Activated naive CD4-positive, alpha-beta T cell treated with anti-CD3 and anti-CD28 coated beads for 36 hours (primary cell): ENCODE measurements around the gene SIGLEC6. TPM values are rescaled to one million over a fixed set of nuclear protein-coding genes. Genes with fewer than 3 reads are reported as not detected.
A peak's percentile ranks its signal among the peaks of the same experiment; 100 is the strongest.

Experiments used
- CTCF ChIA-PET: fragments of 350-600 bp; sonication (Branson Sonifier 250); formaldehyde crosslinking; loops from one replicate; lab custom pipeline; 2021; ENCODE audit warnings: antibody characterized with exemption; lab: Charles Lee
- DNase-seq: peaks from one replicate; pipeline ENCODE4 v3.0.0-alpha.2; 2020
- H3K27ac Mint-ChIP-seq: one replicate; pipeline ENCODE4 v1.8.0; 2021; ENCODE audit warnings: mild to moderate bottlenecking, mixed read lengths
- H3K27me3 Mint-ChIP-seq: one replicate; pipeline ENCODE4 v1.8.0; 2021; ENCODE audit warnings: low read depth, mixed read lengths
- H3K36me3 Mint-ChIP-seq: one replicate; pipeline ENCODE4 v1.8.0; 2021; ENCODE audit warnings: low read depth, mixed read lengths
- H3K4me1 Mint-ChIP-seq: one replicate; pipeline ENCODE4 v1.8.0; 2021; ENCODE audit warnings: low read depth, mixed read lengths
- H3K4me3 Mint-ChIP-seq: one replicate; pipeline ENCODE4 v1.8.0; 2021; ENCODE audit warnings: mild to moderate bottlenecking, moderate library complexity, mixed read lengths
- H3K9me3 Mint-ChIP-seq: one replicate; pipeline ENCODE4 v1.8.0; 2021; ENCODE audit warnings: mixed read lengths
- intact Hi-C: fragments of 100-400 bp; cut with micrococcal nuclease; formaldehyde crosslinking; loops from one replicate; pipeline ENCODE4 v1.15.1; 2023
- total RNA-seq, 2 experiments: library from RNA; stranded (reverse); gene quantifications; one replicate each; pipeline ENCODE4 v1.2.3, GENCODE V29; 2021

SIGLEC6 gene
- total RNA-seq, 2 experiments from 2014 or later = not detected

GRCh38 chr19:51521781-51522180 is 9.7 kb downstream of the SIGLEC6 start:
- H3K27me3 Mint-ChIP-seq = peaks cover 12% of the 10 kb centered on the region
- H3K36me3 Mint-ChIP-seq = no peaks in the 10 kb centered on the region
- no peaks in the 10 kb centered on the region for H3K4me1 Mint-ChIP-seq
- H3K4me3 Mint-ChIP-seq = no peak overlapping the region
- no peak for DNase-seq
- intact Hi-C loops = no loop called here
- no peaks in the 10 kb centered on the region for H3K9me3 Mint-ChIP-seq
- no peak overlapping the region for H3K27ac Mint-ChIP-seq
- CTCF ChIA-PET = interaction anchor here (0.6 kb wide), 2 partner anchors 139 to 429 kb away, joined by 3 read pairs; no protein-coding TSS in a partner anchor

GRCh38 chr19:51521357-51521756 is 10.1 kb downstream of the SIGLEC6 start:
- Mint-ChIP-seq H3K4me1 (no peaks in the 10 kb centered on the region), H3K9me3 (no peaks in the 10 kb centered on the region), H3K36me3 (no peaks in the 10 kb centered on the region), H3K27me3 (peaks cover 12% of the 10 kb centered on the region), H3K27ac (no peak overlapping the region), H3K4me3 (no peak overlapping the region)
- DNase-seq = no peak
- CTCF ChIA-PET = interaction anchor here (0.6 kb wide), 1 partner anchor 140 kb away, joined by 3 read pairs; no protein-coding TSS in a partner anchor
- intact Hi-C loops = no loop called here

DNA sequence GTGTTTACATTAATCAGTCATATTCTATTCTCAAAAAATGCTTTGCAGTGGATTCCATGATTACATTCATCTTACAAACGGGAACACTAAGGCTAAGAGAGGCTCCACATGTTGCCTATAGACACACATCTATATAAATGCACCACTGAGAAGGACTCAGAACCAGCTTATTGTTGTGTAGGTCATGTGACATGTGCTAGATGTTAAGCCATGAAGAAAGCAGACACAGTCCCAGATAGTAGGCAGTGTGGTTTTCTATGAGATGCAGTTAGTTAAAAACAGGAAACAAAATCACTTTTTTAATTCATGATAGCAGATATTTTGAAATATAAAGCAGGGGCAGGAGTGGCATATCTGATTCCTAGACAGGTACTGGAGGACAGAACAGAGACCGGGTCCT is 10.7 kb downstream of the SIGLEC6 start:
- Mint-ChIP-seq H3K4me1 (no peaks in the 10 kb centered on the region), H3K36me3 (no peaks in the 10 kb centered on the region), H3K27me3 (peaks cover 12% of the 10 kb centered on the region), H3K27ac (no peak overlapping the region), H3K9me3 (no peaks in the 10 kb centered on the region), H3K4me3 (no peak overlapping the region)
- CTCF ChIA-PET = no interaction called here
- intact Hi-C loops = no loop called here
- no peak for DNase-seq

DNA sequence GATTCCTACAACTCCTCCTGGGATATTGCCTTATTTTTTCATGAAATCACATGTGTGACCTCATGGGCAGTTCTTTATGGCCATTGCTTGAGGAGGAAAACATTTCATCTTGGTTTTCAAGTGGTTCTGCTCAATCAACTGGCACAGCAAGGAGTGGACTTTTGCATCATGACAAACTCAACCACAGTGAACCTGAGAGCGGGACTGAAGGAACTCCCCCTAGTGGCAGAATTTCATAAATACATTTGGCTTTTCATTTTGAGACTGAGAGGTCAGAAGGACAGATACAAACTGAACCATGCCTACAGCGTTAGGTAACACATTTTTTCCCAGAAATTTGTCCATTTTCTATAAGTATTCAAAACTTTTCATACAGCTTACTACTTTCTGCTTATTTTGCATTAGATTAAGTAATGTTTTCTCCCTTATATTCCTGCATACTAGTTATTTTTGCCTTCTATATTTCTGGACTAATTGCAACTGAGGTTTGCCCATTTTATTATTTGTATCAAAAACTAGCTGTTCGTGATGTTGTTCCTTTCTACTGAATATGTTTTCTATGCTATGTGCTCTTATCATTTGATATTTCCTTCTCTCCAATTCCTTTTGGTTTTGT is 16.5 kb downstream of the SIGLEC6 start:
- Mint-ChIP-seq H3K9me3 (no peaks in the 10 kb centered on the region), H3K27me3 (peaks cover 15% of the 10 kb centered on the region), H3K4me1 (no peaks in the 10 kb centered on the region), H3K27ac (no peak overlapping the region), H3K36me3 (no peaks in the 10 kb centered on the region), H3K4me3 (no peak overlapping the region)
- CTCF ChIA-PET = interaction anchor here (0.5 to 4.6 kb wide), 23 partner anchors 8 to 1489 kb away, joined by 3 to 57 read pairs (median 4); no protein-coding TSS in a partner anchor
- peak; percentile 31 for DNase-seq
- intact Hi-C loops = loop anchor here (1.0 to 10.0 kb wide), 4 partner anchors 42 to 178 kb away; partner anchors contain the start of gene C19orf84

- CTCF ChIA-PET = interaction anchor here (0.5 to 4.6 kb wide), 16 partner anchors 7 to 216 kb away, joined by 3 to 57 read pairs (median 3); no protein-coding TSS in a partner anchor
- H3K36me3 Mint-ChIP-seq = no peaks in the 10 kb centered on the region
- H3K27ac Mint-ChIP-seq = no peak overlapping the region
- DNase-seq = no peak
- no peaks in the 10 kb centered on the region for H3K9me3 Mint-ChIP-seq
- H3K4me1 Mint-ChIP-seq = no peaks in the 10 kb centered on the region
- no peak overlapping the region for H3K4me3 Mint-ChIP-seq
- H3K27me3 Mint-ChIP-seq = peaks cover 14% of the 10 kb centered on the region
- intact Hi-C loops = loop anchor here (10.0 kb wide), 1 partner anchor 119 kb away; the partner anchor contains the start of gene C19orf84
These were observed 17.5 kb downstream of the SIGLEC6 start for GRCh38 chr19:51513968-51514367.

- peak; percentile 27 for DNase-seq
- H3K27ac Mint-ChIP-seq = no peak overlapping the region
- no peaks in the 10 kb centered on the region for H3K9me3 Mint-ChIP-seq
- H3K4me3 Mint-ChIP-seq = no peak overlapping the region
- H3K27me3 Mint-ChIP-seq = peaks cover 12% of the 10 kb centered on the region
- intact Hi-C loops = loop anchor here (10.0 kb wide), 1 partner anchor 117 kb away; the partner anchor contains the start of gene C19orf84
- no peaks in the 10 kb centered on the region for H3K4me1 Mint-ChIP-seq
- CTCF ChIA-PET = interaction anchor here (1.2 kb wide), 1 partner anchor 38 kb away, joined by 4 read pairs; no protein-coding TSS in a partner anchor
- H3K36me3 Mint-ChIP-seq = no peaks in the 10 kb centered on the region
These were observed 20.1 kb downstream of the SIGLEC6 start for GRCh38 chr19:51511353-51511752.

- no peak for DNase-seq
- Mint-ChIP-seq H3K9me3 (no peaks in the 10 kb centered on the region), H3K4me1 (no peaks in the 10 kb centered on the region), H3K27ac (no peak overlapping the region), H3K27me3 (peaks cover 12% of the 10 kb centered on the region), H3K4me3 (no peak overlapping the region), H3K36me3 (no peaks in the 10 kb centered on the region)
- CTCF ChIA-PET = interaction anchor here (0.6 to 0.9 kb wide), 3 partner anchors 29 to 1680 kb away, joined by 3 read pairs; no protein-coding TSS in a partner anchor
- intact Hi-C loops = loop anchor here (10.0 kb wide), 1 partner anchor 115 kb away; the partner anchor contains the start of gene C19orf84
These were observed 21.4 kb downstream of the SIGLEC6 start for GRCh38 chr19:51509823-51510660.

DNA sequence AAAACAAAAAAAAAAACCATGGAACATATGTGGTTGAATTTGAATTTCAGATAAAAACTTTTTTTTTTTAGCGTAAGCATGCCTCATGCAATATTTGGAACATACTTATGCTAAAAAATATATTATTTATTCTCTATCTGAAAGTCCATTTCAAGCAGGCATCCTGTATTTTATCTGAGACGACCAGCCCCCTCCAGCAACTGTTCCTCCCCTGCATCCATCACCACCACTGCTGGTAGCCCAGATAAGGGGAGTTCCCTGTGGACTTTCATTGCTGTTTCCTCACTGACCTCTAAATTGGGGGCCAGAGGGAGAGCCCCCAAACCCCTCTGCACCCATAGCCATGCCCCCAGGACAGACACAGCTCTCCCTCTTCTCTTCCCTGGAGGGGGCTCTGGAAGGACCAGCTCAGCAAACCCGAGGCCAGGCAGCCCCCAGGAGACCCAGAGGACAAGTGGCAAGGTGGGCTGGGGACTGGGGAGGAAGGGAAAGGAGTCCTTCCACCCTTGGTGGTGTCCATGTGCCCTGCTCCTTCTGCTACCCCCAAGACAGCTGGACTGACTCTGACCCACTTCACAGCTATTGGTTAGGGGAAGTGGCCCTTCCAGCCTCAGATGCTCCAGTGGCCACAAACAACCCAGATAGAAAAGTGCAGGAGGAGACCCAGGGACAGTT is 23.3 kb downstream of the SIGLEC6 start:
- Mint-ChIP-seq H3K36me3 (no peaks in the 10 kb centered on the region), H3K9me3 (no peaks in the 10 kb centered on the region), H3K4me3 (no peak overlapping the region), H3K4me1 (no peaks in the 10 kb centered on the region), H3K27me3 (peaks cover 11% of the 10 kb centered on the region), H3K27ac (no peak overlapping the region)
- intact Hi-C loops = no loop called here
- CTCF ChIA-PET = no interaction called here
- DNase-seq = no peak

- CTCF ChIA-PET = interaction anchor here (0.7 kb wide), 1 partner anchor 28 kb away, joined by 3 read pairs; no protein-coding TSS in a partner anchor
These were observed 23.8 kb downstream of the SIGLEC6 start for GRCh38 chr19:51507640-51508058.

DNA sequence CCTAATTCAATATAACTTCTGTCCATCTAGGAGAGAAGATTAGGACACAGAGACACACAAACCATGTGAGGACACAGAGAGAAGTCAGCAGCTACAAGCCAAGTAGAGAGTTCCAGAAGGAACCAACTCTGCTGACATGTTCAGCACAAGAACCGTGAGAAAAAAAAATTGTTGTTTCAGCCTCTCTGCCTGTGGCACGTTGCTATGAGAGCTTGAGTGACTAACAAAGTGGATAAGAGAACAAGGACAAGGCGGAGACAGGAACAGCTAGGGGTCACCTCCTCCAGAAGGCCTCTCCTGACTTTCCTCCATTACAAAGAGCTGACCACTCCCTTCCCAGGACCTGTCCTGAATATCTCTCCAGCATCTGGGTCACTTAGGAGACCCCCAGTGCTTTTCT is 24.3 kb downstream of the SIGLEC6 start:
- Mint-ChIP-seq H3K4me3 (no peak overlapping the region), H3K4me1 (no peaks in the 10 kb centered on the region), H3K27me3 (peaks cover 7% of the 10 kb centered on the region), H3K36me3 (no peaks in the 10 kb centered on the region), H3K27ac (no peak overlapping the region), H3K9me3 (peaks cover 2% of the 10 kb centered on the region)
- intact Hi-C loops = no loop called here
- no peak for DNase-seq
- CTCF ChIA-PET = interaction anchor here (0.7 to 1.1 kb wide), 2 partner anchors 7 to 28 kb away, joined by 3 read pairs; no protein-coding TSS in a partner anchor

More at GRCh38 chr19:51507640-51508058, 23.8 kb downstream of the SIGLEC6 start:
- Mint-ChIP-seq H3K4me3 (no peak overlapping the region), H3K27ac (no peak overlapping the region), H3K9me3 (peaks cover 2% of the 10 kb centered on the region), H3K27me3 (peaks cover 7% of the 10 kb centered on the region), H3K36me3 (no peaks in the 10 kb centered on the region), H3K4me1 (no peaks in the 10 kb centered on the region)
- no peak for DNase-seq
- intact Hi-C loops = no loop called here

DNA sequence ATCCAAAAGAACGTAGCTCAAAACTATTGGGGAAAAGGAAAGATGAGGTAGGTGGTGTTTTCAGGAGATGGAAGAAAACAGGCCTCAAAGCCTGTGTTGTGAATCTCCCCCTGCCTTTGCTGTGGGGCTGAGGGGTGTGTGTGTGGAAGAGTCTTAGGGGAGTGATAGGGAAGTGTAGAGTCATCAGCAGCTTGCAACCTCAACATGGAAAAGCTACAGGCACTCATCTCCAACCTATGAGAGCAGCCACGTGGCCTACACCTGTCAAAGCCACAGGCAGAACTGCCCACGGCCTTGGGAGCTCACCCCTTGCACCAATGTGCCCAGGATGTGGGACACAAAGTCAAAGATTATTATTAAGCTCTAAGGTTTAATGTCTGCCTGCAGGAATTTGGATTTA is 25.6 kb downstream of the SIGLEC6 start:
- Mint-ChIP-seq H3K27ac (no peak overlapping the region), H3K27me3 (peaks cover 5% of the 10 kb centered on the region), H3K9me3 (peaks cover 2% of the 10 kb centered on the region), H3K4me1 (peaks cover 9% of the 10 kb centered on the region), H3K4me3 (no peak overlapping the region), H3K36me3 (no peaks in the 10 kb centered on the region)
- intact Hi-C loops = no loop called here
- DNase-seq = no peak
- CTCF ChIA-PET = interaction anchor here (0.6 to 3.8 kb wide), 4 partner anchors 9 to 130 kb away, joined by 3 to 20 read pairs (median 4); no protein-coding TSS in a partner anchor
